GM12878 (cell line): ENCODE results near the gene ISY1. TPM values are rescaled to one million over a fixed set of nuclear protein-coding genes. Genes with fewer than 3 reads are reported as not detected.

Experiments
- ATAC-seq: fragments of 200-7000 bp; cut with Tn5 transposase; 3 replicates; pipeline ENCODE4 v1.9.1; 2020; ENCODE audit warnings: mild to moderate bottlenecking, moderate library complexity
- BruUV-seq: library from RNA; stranded (reverse); fragments of 400-500 nt; replicated peaks from 2 replicates; lab custom pipeline; 2021; lab: Mats Ljungman, UMichigan
- CTCF ChIA-PET: fragments of 300-600 bp; sonication (Branson Sonifier 250); formaldehyde crosslinking; extraction: SDS; loops from one replicate; lab custom pipeline; 2021; ENCODE audit warnings: inconsistent platforms; lab: Yijun Ruan, JAX
- POLR2A ChIA-PET: fragments of 350-600 bp; formaldehyde crosslinking; extraction: SDS; loops from one replicate; lab custom pipeline; 2021; ENCODE audit warnings: inconsistent platforms; lab: Charles Lee
- RAD21 ChIA-PET: fragments of 300-600 bp; sonication (Branson Sonifier 250); formaldehyde crosslinking; loops from one replicate; lab custom pipeline; 2023; ENCODE audit warnings: antibody characterized with exemption; ENCODE audit not compliant: unreplicated experiment; lab: Charles Lee
- SMC1A ChIA-PET: fragments of 300-600 bp; sonication (Branson Sonifier 250); formaldehyde crosslinking; loops from one replicate; lab custom pipeline; 2023; ENCODE audit not compliant: unreplicated experiment, uncharacterized antibody; lab: Charles Lee
- DNase-seq: peaks from one replicate; pipeline ENCODE4 v3.0.0-alpha.2; 2011; ENCODE audit warnings: low read depth, low spot score
- FAIRE-seq: peaks from 3 replicates; lab custom pipeline; 2011; peaks lifted over from hg19 to GRCh38; lab: Jason Lieb, UNC
- H2AFZ ChIP-seq: 2 replicates; pipeline ENCODE4 v1.6.0; 2011; ENCODE audit warnings: low read depth, low read length, control low read depth; ENCODE audit not compliant: control insufficient read depth
- H3K27ac ChIP-seq: 2 replicates; pipeline ENCODE4 v1.5.1; 2011; ENCODE audit warnings: control low read depth; ENCODE audit not compliant: control insufficient read depth, insufficient read depth
- H3K27me3 ChIP-seq, 2 experiments: replicated peaks in 1 of 2; 2 replicates each; pipeline versions ENCODE4 v1.6.0 to v1.6.1; 2011; ENCODE audit warnings: low read length in 1 of 2; ENCODE audit not compliant: control insufficient read depth in 2 of 2, insufficient read depth in 2 of 2
- H3K36me3 ChIP-seq, 2 experiments: 2 replicates each; pipeline ENCODE4 v1.5.1; 2011; ENCODE audit warnings: low read length in 1 of 2; ENCODE audit not compliant: control insufficient read depth in 2 of 2, insufficient read depth in 2 of 2
- H3K4me1 ChIP-seq: 2 replicates; pipeline ENCODE4 v1.6.1; 2011; ENCODE audit warnings: mild to moderate bottlenecking, low read length, moderate library complexity, mixed read lengths; ENCODE audit not compliant: control insufficient read depth, insufficient read depth
- H3K4me2 ChIP-seq: 2 replicates; pipeline ENCODE4 v1.6.0; 2011; ENCODE audit warnings: control low read depth; ENCODE audit not compliant: control insufficient read depth, insufficient read depth
- H3K4me3 ChIP-seq: fragments of 200-600 bp; sonication (generic); 2 replicates; pipeline ENCODE4 v1.5.1; 2016
- H3K79me2 ChIP-seq: 2 replicates; pipeline ENCODE4 v1.6.0; 2011; ENCODE audit warnings: low read length; ENCODE audit not compliant: control insufficient read depth, insufficient read depth
- H3K9ac ChIP-seq: 2 replicates; pipeline ENCODE4 v1.8.0; 2011; ENCODE audit warnings: low read length, control low read depth, mixed read lengths; ENCODE audit not compliant: control insufficient read depth, insufficient read depth
- H3K9me3 ChIP-seq: replicated peaks from 3 replicates; pipeline ENCODE4 v1.5.1; 2011; ENCODE audit warnings: mild to moderate bottlenecking, low read length; ENCODE audit not compliant: control insufficient read depth, insufficient read depth
- H4K20me1 ChIP-seq: 2 replicates; pipeline ENCODE4 v1.6.0; 2011; ENCODE audit not compliant: control insufficient read depth, insufficient read depth
- CBFB ChIP-seq: IDR thresholded peaks from 2 replicates; pipeline ENCODE4 v1.6.1; 2016; ENCODE audit warnings: antibody characterized with exemption, low read depth
- CEBPZ ChIP-seq: fragments of 150-350 bp; IDR thresholded peaks from 2 replicates; pipeline ENCODE4 v1.6.1; 2016; ENCODE audit warnings: low read depth, low read length
- CHD1 ChIP-seq: IDR thresholded peaks from 2 replicates; pipeline ENCODE4 v1.6.1; 2012; ENCODE audit warnings: low read depth, low read length, improper control_type of control experiment
- EGR1 ChIP-seq, 2 experiments: IDR thresholded peaks; 1 replicate in 1 of 2; 2 replicates in 1 of 2; pipeline ENCODE4 v1.6.1; 2011 to 2012; ENCODE audit warnings: low read depth in 2 of 2, low read length in 2 of 2, borderline replicate concordance in 1 of 2, mild to moderate bottlenecking in 1 of 2, moderate library complexity in 1 of 2
- HDAC6 ChIP-seq: fragments of 200-600 bp; sonication (generic); IDR thresholded peaks from one replicate; pipeline ENCODE4 v1.8.0; 2017; ENCODE audit warnings: antibody characterized with exemption; ENCODE audit not compliant: unreplicated experiment
- LARP7 ChIP-seq: fragments of 450-650 bp; IDR thresholded peaks from 2 replicates; pipeline ENCODE4 v1.6.1; 2017; ENCODE audit warnings: mild to moderate bottlenecking
- NBN ChIP-seq: fragments of 450-650 bp; IDR thresholded peaks from 2 replicates; pipeline ENCODE4 v1.6.1; 2016
- NR2C1 ChIP-seq: fragments of 450-650 bp; IDR thresholded peaks from 2 replicates; pipeline ENCODE4 v1.6.1; 2017; ENCODE audit warnings: antibody characterized with exemption, mild to moderate bottlenecking, moderate library complexity
- RB1 ChIP-seq: fragments of 450-650 bp; formaldehyde crosslinking; IDR thresholded peaks from 2 replicates; pipeline ENCODE4 v1.6.1; 2017; ENCODE audit warnings: mild to moderate bottlenecking, borderline replicate concordance
- RBBP5 ChIP-seq: fragments of 200-600 bp; sonication (generic); conservative IDR thresholded peaks from 2 replicates; pipeline ENCODE4 v1.6.1; 2016
- RELA ChIP-seq: fragments of 450-650 bp; IDR thresholded peaks from 2 replicates; pipeline ENCODE4 v1.8.0; 2014; ENCODE audit warnings: borderline replicate concordance; ENCODE audit not compliant: partially characterized antibody
- SMC3 ChIP-seq: IDR thresholded peaks from 2 replicates; pipeline ENCODE4 v1.6.1; 2011; ENCODE audit warnings: low read length, improper control_type of control experiment, borderline replicate concordance
- SREBF1 ChIP-seq: IDR thresholded peaks from 2 replicates; pipeline ENCODE4 v1.6.1; 2012; ENCODE audit warnings: mild to moderate bottlenecking, low read length
- TBL1XR1 ChIP-seq: IDR thresholded peaks from 2 replicates; pipeline ENCODE4 v1.6.1; 2012; ENCODE audit warnings: low read depth, low read length, improper control_type of control experiment
- ZBED1 ChIP-seq: IDR thresholded peaks from 2 replicates; pipeline ENCODE4 v1.6.1; 2016; ENCODE audit warnings: borderline replicate concordance
- ZNF217 ChIP-seq: fragments of 450-650 bp; IDR thresholded peaks from 2 replicates; pipeline ENCODE4 v1.6.1; 2017; ENCODE audit warnings: antibody characterized with exemption, mild to moderate bottlenecking
- ZNF592 ChIP-seq: fragments of 450-650 bp; IDR thresholded peaks from 2 replicates; pipeline ENCODE4 v1.6.1; 2017; ENCODE audit warnings: mild to moderate bottlenecking, moderate library complexity
- WGBS: methylation state at CpG from one replicate; pipeline ENCODE4 v1.1.6; 2016; ENCODE audit warnings: low lambda C conversion rate; ENCODE audit not compliant: insufficient replicate concordance, insufficient coverage; ENCODE audit errors: missing lambda C conversion rate; 5-methylcytosine and 5-hydroxymethylcytosine counted together
- in situ Hi-C: fragments of 300-500 bp; cut with MboI; formaldehyde crosslinking; loops from 9 replicates; pipeline ENCODE4 v1.14.3; 2018; ENCODE audit warnings: mixed read lengths
- intact Hi-C: fragments of 100-400 bp; cut with micrococcal nuclease; formaldehyde crosslinking; loops from one replicate; pipeline ENCODE4 v1.14.2; 2022; ENCODE audit not compliant: unreplicated experiment
- polyA plus RNA-seq, 11 experiments: library from polyadenylated mRNA; depleted of rRNA in 4 of 11; unstranded in 6 of 11; stranded (reverse) in 5 of 11; fragments of >200 nt; fragmentation: Nextera tagmentation in 4 of 11; fragmentation: Illumina TruSeq in 1 of 11; extraction: Ambion mirVana in 4 of 11; extraction: Trizol in 1 of 11; gene quantifications; 1 replicate in 1 of 11; 2 replicates in 10 of 11; pipeline versions ENCODE4 v1.2.1 to v1.2.3, GENCODE V29; 2011 to 2016; ENCODE audit warnings: inconsistent platforms in 2 of 11, missing spikeins in 2 of 11, low read depth in 1 of 11
- total RNA-seq, 4 experiments: library from RNA; depleted of rRNA in 3 of 4; stranded (reverse); fragments of >200 nt in 3 of 4; fragmentation: Illumina TruSeq in 1 of 4; extraction: Trizol in 1 of 4; gene quantifications; 2 replicates each; pipeline versions ENCODE4 v1.2.1 to v1.2.3, GENCODE V29; 2013 to 2021
- TF ChIP-seq, protein P1 (sequence below): IDR thresholded peaks from 2 replicates; pipeline ENCODE4 v1.6.1; 2011; ENCODE audit warnings: low read depth, mild to moderate bottlenecking, low read length, moderate library complexity, borderline replicate concordance; ENCODE audit errors: extremely low read depth

Gene ISY1
- total and polyA plus RNA-seq, 10 of the 15 experiments (the other 5 are each of a cell fraction or from before 2014, with no cell fraction given): 28.3 to 72.2 (median 44.7) TPM

DNA sequence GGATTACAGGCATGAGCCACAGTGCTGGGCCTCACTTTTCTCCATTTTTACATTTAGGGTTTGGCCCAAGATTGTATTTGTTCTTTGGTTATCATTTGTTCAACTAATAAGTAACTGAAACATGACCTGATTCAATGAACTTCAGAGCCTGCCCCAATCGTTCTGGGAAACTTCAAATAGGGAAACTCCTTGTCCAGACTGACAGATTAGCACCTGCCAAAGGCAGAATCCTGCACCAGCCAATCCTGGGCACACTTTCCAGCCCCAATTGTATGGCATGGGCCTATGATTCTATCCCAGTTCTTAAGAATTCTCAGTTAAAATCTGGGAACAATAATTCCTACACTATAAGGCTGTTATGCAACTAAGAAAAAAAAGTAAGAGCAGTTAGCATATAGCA lies 21.0 kb downstream of the ISY1 start:
- POLR2A ChIA-PET: no interaction called here
- Histone ChIP-seq H3K9me3 (no peaks in the 10 kb centered on the region), H3K27me3 (no peaks in the 10 kb centered on the region), H3K27ac (no peak overlapping the region), H4K20me1 (no peaks in the 10 kb centered on the region), H3K79me2 (no peaks in the 10 kb centered on the region), H3K4me1 (no peaks in the 10 kb centered on the region), H3K36me3 (peaks cover under 1 to 16% of the 10 kb centered on the region in 2 experiments), H3K9ac (no peak overlapping the region), H2AFZ (no peak overlapping the region), H3K4me3 (no peak overlapping the region), H3K4me2 (no peak overlapping the region)
- no peak for TF ChIP-seq CBFB
- TF ChIP-seq HDAC6: no peak
- no peak for TF ChIP-seq RELA
- TF ChIP-seq RBBP5: no peak
- TF ChIP-seq, protein P1, sequence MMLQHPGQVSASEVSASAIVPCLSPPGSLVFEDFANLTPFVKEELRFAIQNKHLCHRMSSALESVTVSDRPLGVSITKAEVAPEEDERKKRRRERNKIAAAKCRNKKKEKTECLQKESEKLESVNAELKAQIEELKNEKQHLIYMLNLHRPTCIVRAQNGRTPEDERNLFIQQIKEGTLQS: no peak
- no peak for TF ChIP-seq TBL1XR1
- no peak for TF ChIP-seq RB1
- TF ChIP-seq ZBED1: no peak
- no peak for TF ChIP-seq NBN
- no peak for TF ChIP-seq ZNF217
- TF ChIP-seq SMC3: no peak
- TF ChIP-seq EGR1 (IDR thresholded peaks at IDR 0.05; ENCODE audit: borderline replicate concordance in 1 of 2, low read depth in 2 of 2, low read length in 2 of 2): no peak
- TF ChIP-seq SREBF1: no peak
- no peak for TF ChIP-seq CEBPZ
- no peak for TF ChIP-seq CHD1
- no peak for TF ChIP-seq LARP7
- TF ChIP-seq ZNF592: no peak
- no peak for TF ChIP-seq NR2C1
- FAIRE-seq: no peak
- RAD21 ChIA-PET: interaction anchor here (1.5 kb wide), 1 partner anchor 104 kb away, joined by 3 read pairs; no protein-coding TSS in a partner anchor
- WGBS: 0% methylated on average over 1 of the region's 1 CpG
- no peak for ATAC-seq
- SMC1A ChIA-PET: no interaction called here
- TSS peak; percentile 56 for BruUV-seq
- no peak for DNase-seq
- in situ Hi-C loops (no loop called here), intact Hi-C loops (no loop called here)
- CTCF ChIA-PET: no interaction called here
